ENCODE results near the gene PPM1N. TPM values are rescaled to one million over a fixed set of nuclear protein-coding genes. Genes with fewer than 3 reads are reported as not detected.

The PPM1N gene
- total and polyA plus RNA-seq, 2 of the 13 experiments (the other 11 are each of a cell fraction or from before 2014, with no cell fraction given), result 0.31 to 1.8 TPM

GRCh38 chr19:45508861-45509691 lies 10.8 kb downstream of the PPM1N start:
- Histone ChIP-seq H4K20me1 (ENCODE audit: insufficient read depth, low read length) (0 out of 2 replicates have a peak, but pooled peaks cover 5% of the 10 kb centered on the region), H3K4me1 (ENCODE audit: insufficient read depth, low read length) (peaks cover 65% of the 10 kb centered on the region), H3K4me3 (replicated peaks in 1 of 3; ENCODE audit: insufficient read depth in 1 of 3, low read depth in 2 of 3, low read length in 3 of 3) (peak overlapping the region; percentile 92 to 100 (median 96)), H3K36me3 (replicated peaks in 1 of 2; ENCODE audit: control insufficient read depth in 1 of 2, insufficient read depth in 2 of 2, low read length in 2 of 2) (peaks cover 4 to 6% of the 10 kb centered on the region in 2 experiments; a peak in 1 of 5 replicates), H3K9me3 (ENCODE audit: low read length) (no peaks in the 10 kb centered on the region), H2AFZ (ENCODE audit: low read length) (no peak overlapping the region), H3K27me3 (ENCODE audit: control insufficient read depth in 1 of 2, insufficient read depth in 2 of 2, low read length in 2 of 2) (no peaks in the 10 kb centered on the region; a peak in 1 of 5 replicates), H3K27ac (ENCODE audit: extremely low read length, insufficient read depth, low read length) (peak overlapping the region; percentile 77), H3K9ac (ENCODE audit: insufficient read depth, low read depth, low read length) (peak overlapping the region; percentile 94), H3K79me2 (ENCODE audit: insufficient read depth, low read length) (peaks cover 55% of the 10 kb centered on the region), H3K4me2 (ENCODE audit: low read depth, low read length) (peak overlapping the region; percentile 99)
- ChIA-PET CTCF (ENCODE audit: low intra/inter-chr PET ratio, low total read pairs) (interaction anchor here (1.2 kb wide), 1 partner anchor 23 kb away, joined by 4 read pairs; no protein-coding TSS in a partner anchor), POLR2A (interaction anchor here (0.6 to 1.6 kb wide), 7 partner anchors 10 to 183 kb away, joined by 3 to 7 read pairs (median 3); partner anchors contain the start of genes EML2, QPCTL and SNRPD2)
- intact Hi-C loops (cut with micrococcal nuclease; ENCODE audit: unreplicated experiment) (no loop called here), in situ Hi-C loops (cut with HindIII; ENCODE audit: extremely low pct_ligation_motif_present, low pct_unique_long_range_greater_than_20kb) (no loop called here)
- peak; percentile 49 for ATAC-seq
- BruUV-seq (replicated peaks), result no TSS peak
- FAIRE-seq, result no peak
- DNase-seq (ENCODE audit: low spot score), result peak; percentile 63
- WGBS (ENCODE audit: low lambda C conversion rate), result 1% methylated on average over 20 of the region's 28 CpGs
- TF ChIP-seq ZNF18 (CRISPR knock-in tag; IDR thresholded peaks at IDR 0.05; ENCODE audit: insufficient replicate concordance), result peak; percentile 26
- 0 out of 2 replicates have a peak, but pooled peaks have one; percentile 38 for TF ChIP-seq ZNF510 (CRISPR knock-in tag; IDR thresholded peaks at IDR 0.05; ENCODE audit: low read depth)
- peak; percentile 36; the same call in 1 of the 2 replicates for TF ChIP-seq NR2C2 (CRISPR knock-in tag; IDR thresholded peaks at IDR 0.05; ENCODE audit: borderline replicate concordance)
- TF ChIP-seq HDAC1 (CRISPR knock-in tag; IDR thresholded peaks at IDR 0.05), result peak; percentile 35; the same call in 1 of the 2 replicates
- TF ChIP-seq ZFP91 (CRISPR knock-in tag; IDR thresholded peaks at IDR 0.05; ENCODE audit: borderline replicate concordance), result 0 out of 2 replicates have a peak, but pooled peaks have one; percentile 63
- peak; percentile 69; the same call in 1 of the 2 replicates for TF ChIP-seq ZNF556 (CRISPR knock-in tag; IDR thresholded peaks at IDR 0.05; ENCODE audit: borderline replicate concordance)
- no peak for TF ChIP-seq ZNF777 (CRISPR knock-in tag; IDR thresholded peaks at IDR 0.05)
- TF ChIP-seq ZFP90 (CRISPR knock-in tag; IDR thresholded peaks at IDR 0.05; ENCODE audit: borderline replicate concordance), result no peak
- TF ChIP-seq ZFX (CRISPR knock-in tag; IDR thresholded peaks at IDR 0.05; ENCODE audit: low read depth), result peak; percentile 53
- no peak for TF ChIP-seq SMC3 (IDR thresholded peaks at IDR 0.05; ENCODE audit: low read length)
- 0 out of 2 replicates have a peak, but pooled peaks have one; percentile 2 for TF ChIP-seq IRF2 (CRISPR knock-in tag; IDR thresholded peaks at IDR 0.05)
- peak; percentile 34; the same call in 1 of the 2 replicates for TF ChIP-seq PITX1 (CRISPR knock-in tag; IDR thresholded peaks at IDR 0.05)
- 0 out of 2 replicates have a peak, but pooled peaks have one; percentile 18 for TF ChIP-seq ZNF609 (CRISPR knock-in tag; IDR thresholded peaks at IDR 0.05; ENCODE audit: borderline replicate concordance)
- no peak for TF ChIP-seq BORCS8-MEF2B (CRISPR knock-in tag; IDR thresholded peaks at IDR 0.05)
